Activated CD4-positive, alpha-beta T cell treated with anti-CD3 and anti-CD28 coated beads, Interleukin-2, amount 50 U/mL, for 24 hours (primary cell): ENCODE results near the gene RNU6-7.

Experiments
- DNase-seq, 2 donors: peaks; one replicate each; pipeline ENCODE4 v3.0.0-alpha.2; 2020; ENCODE audit warnings: low read depth in 1 of 2, low spot score in 1 of 2

The RNU6-7 gene

GRCh38 chr14:32201816-32202490 is at the start of gene RNU6-7:
Gene RNU6-7, plus strand, starts transcription at chr14:32202045.
- peak; percentile 5 to 30 for DNase-seq

- no peak for DNase-seq
Observed at GRCh38 chr14:32166029-32166428, 35.8 kb upstream of the RNU6-7 start.

GRCh38 chr14:32166924-32167323 is 34.9 kb upstream of the RNU6-7 start:
- DNase-seq = no peak

DNA sequence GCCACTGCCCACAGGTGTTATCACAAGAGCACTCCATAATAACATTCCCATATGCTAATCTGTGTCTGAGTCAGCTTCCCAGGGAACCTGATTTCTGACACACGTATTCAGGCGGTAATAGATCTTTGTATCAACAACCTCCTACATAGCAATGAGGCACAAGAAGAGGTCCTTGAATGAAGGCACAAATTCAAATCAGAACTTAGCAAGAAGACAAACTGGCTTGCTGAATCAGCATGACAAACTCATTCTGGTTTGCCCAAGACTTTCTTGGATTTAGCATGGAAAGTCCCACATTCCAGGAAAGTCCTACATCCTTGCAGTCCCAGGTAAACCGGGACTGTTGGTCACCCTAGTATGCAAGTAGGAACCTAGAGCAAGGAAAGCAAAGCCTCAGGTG is 33.9 kb upstream of the RNU6-7 start:
- no peak for DNase-seq

GRCh38 chr14:32169191-32169590 is 32.7 kb upstream of the RNU6-7 start:
- no peak for DNase-seq

- DNase-seq = no peak
Observed at GRCh38 chr14:32171469-32171868, 30.4 kb upstream of the RNU6-7 start.

DNA sequence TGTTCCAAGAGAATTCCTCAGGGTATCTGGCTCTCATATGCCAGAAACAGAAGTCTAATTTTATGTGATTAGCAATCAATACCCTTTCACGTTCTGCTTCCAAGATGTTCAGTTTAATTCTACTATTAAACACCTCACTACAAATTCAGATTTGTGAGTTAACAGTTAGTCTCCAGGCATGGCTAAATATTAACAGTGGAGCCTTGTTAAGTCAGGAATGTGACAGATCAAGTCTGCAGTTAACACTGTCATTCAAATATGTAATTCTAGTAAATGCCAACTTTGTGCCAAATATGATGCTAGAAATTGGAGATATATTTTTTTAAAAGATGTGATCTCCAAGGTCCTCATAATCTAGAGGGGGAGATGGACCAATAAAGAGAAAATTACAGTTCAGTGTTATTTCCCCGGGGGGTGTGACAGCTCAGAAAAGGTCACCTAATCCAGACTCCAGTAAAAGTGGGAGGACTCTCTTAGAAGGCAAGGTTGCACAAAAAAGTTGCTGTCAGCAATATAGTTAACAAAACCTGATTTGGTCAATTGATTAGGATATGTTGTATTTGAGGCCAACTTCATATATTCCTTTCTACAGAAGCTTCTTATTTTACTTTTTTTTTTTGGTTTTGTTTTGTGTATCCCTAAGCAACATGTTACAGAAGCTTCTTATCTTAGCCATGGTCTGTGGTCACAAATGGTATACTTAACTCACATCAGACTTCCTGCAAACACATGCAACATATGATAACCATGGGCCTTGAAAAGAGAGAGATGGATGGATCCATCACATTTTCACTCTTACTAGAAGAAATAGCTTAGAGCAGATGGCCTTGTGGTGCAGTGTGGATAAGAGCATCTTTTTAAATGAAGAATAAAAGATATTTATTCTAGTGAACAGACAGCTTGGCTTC is 18.4 kb upstream of the RNU6-7 start:
- no peak for DNase-seq

DNA sequence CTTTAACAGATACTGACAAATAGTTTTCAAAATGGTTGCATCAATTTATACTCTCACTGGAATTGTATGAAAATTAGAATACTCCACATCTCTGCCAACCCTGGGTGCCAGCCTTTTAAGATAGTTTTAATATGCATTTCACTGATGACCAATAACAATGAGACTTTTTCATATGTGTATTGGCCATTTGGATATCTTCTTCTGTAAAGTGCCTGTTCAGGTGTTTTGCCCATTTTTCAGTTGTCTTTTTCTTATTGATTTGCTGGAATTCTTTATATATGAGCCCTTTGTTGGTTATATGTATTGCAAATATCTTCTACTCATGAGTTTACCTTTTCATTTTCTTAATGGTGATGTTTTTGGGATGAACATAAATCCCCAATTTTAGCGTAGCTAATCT is 16.7 kb upstream of the RNU6-7 start:
- DNase-seq = no peak

DNA sequence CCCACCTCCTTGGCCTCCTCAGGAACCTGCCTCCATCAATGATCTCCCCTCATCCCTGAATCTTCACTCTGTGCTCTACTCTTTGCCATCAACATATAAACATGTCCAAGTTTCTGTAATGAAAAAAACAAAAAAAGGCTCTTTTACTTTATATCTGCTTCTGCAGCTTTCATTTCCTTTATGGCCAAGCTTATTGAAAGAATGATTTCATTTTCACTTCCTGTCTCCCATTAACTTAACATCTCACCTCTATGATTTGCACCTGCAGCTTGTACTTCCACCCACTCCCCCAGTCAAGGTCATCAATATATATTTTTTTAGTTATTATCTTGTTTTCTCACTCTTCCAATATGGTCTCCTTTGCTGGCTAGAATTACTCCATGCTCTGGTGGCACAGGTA is 15.6 kb upstream of the RNU6-7 start:
- no peak for DNase-seq

- no peak for DNase-seq
Observed at GRCh38 chr14:32189811-32190210, 12.0 kb upstream of the RNU6-7 start.

DNA sequence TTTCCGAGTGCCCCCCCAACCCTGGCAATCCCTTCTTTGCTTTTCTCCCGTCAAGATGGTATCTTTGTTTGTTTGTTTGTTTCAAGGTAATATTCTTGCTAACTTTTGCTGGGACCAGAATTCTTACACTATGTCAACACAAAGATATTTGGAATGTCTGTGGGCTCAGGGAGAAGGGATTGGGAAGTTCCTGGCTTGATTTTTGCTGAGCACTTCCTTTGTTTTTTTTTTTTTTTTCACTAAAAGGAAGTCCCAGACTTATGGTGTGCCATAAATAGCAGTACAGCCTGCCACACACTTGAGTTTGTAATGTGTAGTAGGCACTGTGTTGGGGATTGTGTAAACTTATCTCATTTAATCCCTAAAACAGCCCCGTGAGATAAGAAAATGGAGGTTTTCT is 11.2 kb upstream of the RNU6-7 start:
- DNase-seq = no peak

DNA sequence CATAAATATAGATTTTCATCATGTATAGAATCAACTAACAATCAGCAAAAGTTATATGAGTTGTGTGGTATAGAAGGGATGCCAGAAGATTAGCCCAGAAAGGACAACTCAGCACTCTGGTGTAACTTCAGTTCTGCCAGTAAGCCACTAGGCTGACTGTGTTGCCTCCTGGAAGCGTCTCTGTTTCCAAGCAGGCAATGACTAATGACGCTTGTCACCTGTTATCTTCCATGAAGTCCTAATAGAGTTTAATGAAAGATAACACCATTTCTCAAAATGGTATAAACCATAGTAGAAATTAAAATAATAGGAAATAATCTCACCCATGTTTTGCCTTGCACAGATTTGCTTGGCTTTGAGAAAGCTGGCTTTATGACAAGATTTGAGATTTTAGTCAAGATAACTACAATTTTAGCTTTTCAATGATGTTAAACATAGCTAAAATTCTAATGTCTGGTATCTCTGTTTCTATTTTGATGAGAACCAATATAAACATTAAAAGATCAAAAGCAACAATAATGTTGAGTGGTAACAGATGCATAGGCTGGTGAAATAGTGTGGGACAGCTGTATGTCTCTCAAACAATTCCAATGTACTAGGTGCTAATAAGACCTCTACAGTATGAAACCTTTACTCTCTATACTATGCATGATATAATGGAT is 9.0 kb upstream of the RNU6-7 start:
- DNase-seq = no peak

- DNase-seq = no peak
Observed at GRCh38 chr14:32193532-32193931, 8.3 kb upstream of the RNU6-7 start.

GRCh38 chr14:32195636-32196035 is 6.2 kb upstream of the RNU6-7 start:
- no peak for DNase-seq

DNA sequence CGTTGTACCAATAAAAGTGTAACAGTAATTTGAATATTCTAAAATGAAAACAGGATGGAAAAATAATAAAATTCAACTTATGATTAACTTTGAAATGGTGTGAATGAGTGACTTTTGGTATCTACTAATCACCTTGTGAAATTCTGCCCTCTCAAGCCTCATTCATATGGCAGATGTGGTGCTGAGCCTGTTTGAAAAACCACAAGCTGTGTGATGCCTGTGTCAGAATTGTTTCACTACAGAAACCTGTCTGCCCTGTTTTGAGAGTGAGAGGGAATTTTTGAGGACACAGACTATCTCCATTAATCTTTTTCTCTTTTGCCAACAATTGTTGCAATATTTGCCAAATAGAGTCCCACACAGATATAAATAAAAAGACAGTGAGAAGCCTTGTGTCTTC is 3.9 kb upstream of the RNU6-7 start:
- DNase-seq = no peak

DNA sequence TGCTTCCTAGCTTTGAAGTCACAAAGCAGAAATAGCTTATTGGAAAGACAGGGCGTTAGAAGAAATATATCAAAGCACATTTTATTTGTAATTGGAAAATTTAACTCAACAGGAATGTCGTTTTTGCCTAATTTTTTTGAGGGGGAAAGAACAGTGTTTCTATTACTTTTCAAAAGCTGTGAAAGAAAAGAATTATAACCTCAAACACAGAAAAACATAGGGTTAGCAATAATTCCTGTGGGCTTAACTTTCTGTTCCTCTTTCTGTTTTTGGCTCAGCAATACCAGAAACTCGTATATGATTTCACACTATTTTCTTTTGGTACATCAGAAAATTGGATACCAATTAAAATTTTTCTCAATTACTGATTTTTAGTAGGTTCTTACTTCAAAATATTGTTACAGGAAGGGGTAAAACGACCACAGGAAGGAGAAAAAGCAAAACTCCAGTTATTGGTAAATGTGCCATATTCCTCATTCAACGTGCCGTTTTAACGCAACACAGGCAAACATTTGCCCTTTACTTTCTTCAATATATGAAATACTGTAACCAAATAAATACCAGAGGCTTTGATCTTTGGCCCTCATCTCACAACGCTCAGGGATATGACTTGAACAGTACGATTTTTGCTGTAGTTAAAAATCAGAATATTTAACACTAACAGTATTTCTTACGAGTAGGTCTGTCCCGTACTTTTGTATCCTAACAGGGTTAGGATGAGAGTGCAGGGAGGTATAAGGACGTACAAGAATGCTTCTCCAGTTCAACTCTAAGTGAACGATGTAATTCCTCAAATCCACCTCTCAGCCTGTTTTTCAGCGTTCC is 1.3 kb upstream of the RNU6-7 start:
- no peak for DNase-seq

GRCh38 chr14:32201193-32201815 is 541 bp upstream of the RNU6-7 start:
- DNase-seq = peak; percentile 49 to 58

- DNase-seq = no peak
Observed at GRCh38 chr14:32202491-32202997, 699 bp downstream of the RNU6-7 start.

DNA sequence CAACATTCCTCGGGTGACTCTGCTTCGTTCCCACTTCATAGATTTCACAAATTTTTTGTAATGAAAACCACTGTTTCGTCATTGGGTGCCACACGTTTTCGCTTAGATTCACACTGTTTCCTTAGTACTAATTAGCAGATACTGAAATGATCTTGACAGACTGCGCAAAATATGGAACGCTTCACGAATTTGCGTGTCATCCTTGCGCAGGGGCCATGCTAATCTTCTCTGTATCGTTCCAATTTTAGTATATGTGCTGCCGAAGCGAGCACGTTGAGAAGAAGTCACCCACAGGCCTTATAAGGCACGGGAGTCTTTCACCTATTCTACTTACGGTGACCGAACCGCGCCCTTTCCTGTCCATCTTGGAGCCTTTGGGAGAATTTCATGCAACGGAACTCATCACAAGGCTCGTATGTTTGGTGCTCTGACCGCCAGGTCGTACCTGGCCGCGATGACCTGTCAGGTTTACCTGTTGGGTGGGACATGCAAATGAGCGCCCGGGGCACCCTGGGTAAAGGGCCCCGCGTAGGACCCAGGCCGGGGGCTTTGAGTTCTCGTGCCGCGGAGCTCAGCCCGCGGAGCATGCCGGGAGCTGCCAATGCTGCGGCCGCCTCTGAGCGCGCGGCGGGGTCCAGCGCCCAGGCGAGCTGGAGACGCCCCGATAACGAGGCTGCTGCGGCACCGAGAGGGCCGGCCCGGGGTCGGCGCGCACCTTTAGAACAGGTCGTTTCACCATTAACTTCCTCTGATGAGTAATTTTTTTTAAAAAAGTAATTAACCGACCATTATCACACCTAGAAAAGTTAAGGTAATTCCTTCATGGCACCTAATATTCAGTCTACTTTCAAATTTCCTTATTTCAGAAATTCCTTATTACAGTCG is 1.4 kb downstream of the RNU6-7 start, which contains the start of gene RNU6-8:
RNU6-8 (minus strand) TSS at position 272 of the 885 bp plus-strand sequence.
- peak; percentile 76 to 85 for DNase-seq
